Epithelial cell of esophagus (primary cell): ENCODE data around the gene COPS8.
A peak's percentile ranks its signal among the peaks of the same experiment; 100 is the strongest.

ENCODE experiments used
- DNase-seq: peaks from one replicate; pipeline ENCODE4 v3.0.0; 2010; ENCODE audit warnings: low read depth
- H3K4me3 ChIP-seq: 2 replicates; pipeline ENCODE4 v1.5.1; 2011; ENCODE audit warnings: mild to moderate bottlenecking, low read length, control low read depth
- CTCF ChIP-seq: IDR thresholded peaks from 2 replicates; pipeline ENCODE4 v1.5.1; 2011; ENCODE audit warnings: low read depth, mild to moderate bottlenecking, low read length, control low read depth, inconsistent platforms; ENCODE audit not compliant: insufficient read depth; ENCODE audit errors: missing control alignments

The COPS8 gene

GRCh38 chr2:237130562-237131421 is 45.1 kb downstream of the COPS8 start:
- DNase-seq, result no peak
- no peak for TF ChIP-seq CTCF
- no peak overlapping the region for H3K4me3 ChIP-seq

- TF ChIP-seq CTCF, result no peak
- no peak overlapping the region for H3K4me3 ChIP-seq
- no peak for DNase-seq
These were observed 46.3 kb downstream of the COPS8 start for GRCh38 chr2:237131749-237132533.

- TF ChIP-seq CTCF, result peak; percentile 25
- DNase-seq, result peak; percentile 55
These were observed 47.1 kb downstream of the COPS8 start for GRCh38 chr2:237132799-237133198.

GRCh38 chr2:237134321-237135230 is 48.9 kb downstream of the COPS8 start:
- H3K4me3 ChIP-seq, result no peak overlapping the region
- no peak for TF ChIP-seq CTCF
- DNase-seq, result no peak

More at GRCh38 chr2:237132799-237133198, 47.1 kb downstream of the COPS8 start:
- no peak overlapping the region for H3K4me3 ChIP-seq

- TF ChIP-seq CTCF, result no peak
- no peak for DNase-seq
- H3K4me3 ChIP-seq, result no peak overlapping the region
These were observed 51.1 kb downstream of the COPS8 start for GRCh38 chr2:237136824-237137223.

GRCh38 chr2:237137626-237138323 is 52.1 kb downstream of the COPS8 start:
- no peak for DNase-seq
- TF ChIP-seq CTCF, result no peak
- H3K4me3 ChIP-seq, result no peak overlapping the region
